GM19035 (cell line): ENCODE results near the gene OR5H2.
A peak's percentile ranks its signal among the peaks of the same experiment; 100 is the strongest.

ENCODE experiments used
- ATAC-seq: cut with Tn5 transposase; IDR thresholded peaks from one replicate; pipeline ENCODE4 v1.9.1; 2021; ENCODE audit not compliant: unreplicated experiment

The OR5H2 gene

GRCh38 chr3:98329392-98330124 lies 47.3 kb downstream of the OR5H2 start:
- ATAC-seq = peak; percentile 55

DNA sequence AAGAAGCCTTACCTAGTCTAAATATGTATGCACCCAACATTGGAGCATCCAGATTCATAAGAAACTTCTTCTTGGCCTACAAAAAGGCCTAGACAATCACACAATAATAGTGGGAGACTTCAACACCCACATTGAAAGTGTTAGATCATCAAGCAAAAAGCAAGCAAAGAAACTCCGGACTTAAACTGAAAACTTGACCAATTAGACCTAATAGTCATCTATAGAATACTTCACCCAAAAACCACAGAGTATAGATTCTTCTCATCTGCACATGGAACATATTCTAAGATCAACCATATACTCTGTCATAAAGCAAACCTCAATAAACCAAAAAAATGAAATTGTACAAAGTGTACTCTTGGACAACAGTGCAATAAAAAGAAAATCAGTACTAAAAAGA lies 49.0 kb downstream of the OR5H2 start:
- ATAC-seq = peak; percentile 38
